GM18858 (cell line): ENCODE measurements around the gene GALNS.

Source experiments
- ATAC-seq: cut with Tn5 transposase; IDR thresholded peaks from one replicate; pipeline ENCODE4 v1.9.1; 2021; ENCODE audit not compliant: unreplicated experiment

GALNS gene

DNA sequence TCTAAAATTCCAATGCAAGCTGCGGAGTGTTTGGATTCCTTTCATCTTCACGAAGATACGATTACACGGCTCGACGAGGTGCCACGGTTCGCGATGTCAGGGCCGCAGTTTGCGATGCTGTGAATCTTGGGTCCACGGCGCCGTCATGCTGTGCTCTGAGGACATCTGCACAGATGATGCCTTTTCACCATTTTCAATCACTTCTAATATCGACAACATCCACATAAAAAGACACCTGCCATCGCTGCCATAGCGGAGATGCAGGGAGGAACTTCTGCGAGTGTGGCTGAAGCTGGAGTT lies 38.2 kb downstream of the GALNS start:
- no peak for ATAC-seq

DNA sequence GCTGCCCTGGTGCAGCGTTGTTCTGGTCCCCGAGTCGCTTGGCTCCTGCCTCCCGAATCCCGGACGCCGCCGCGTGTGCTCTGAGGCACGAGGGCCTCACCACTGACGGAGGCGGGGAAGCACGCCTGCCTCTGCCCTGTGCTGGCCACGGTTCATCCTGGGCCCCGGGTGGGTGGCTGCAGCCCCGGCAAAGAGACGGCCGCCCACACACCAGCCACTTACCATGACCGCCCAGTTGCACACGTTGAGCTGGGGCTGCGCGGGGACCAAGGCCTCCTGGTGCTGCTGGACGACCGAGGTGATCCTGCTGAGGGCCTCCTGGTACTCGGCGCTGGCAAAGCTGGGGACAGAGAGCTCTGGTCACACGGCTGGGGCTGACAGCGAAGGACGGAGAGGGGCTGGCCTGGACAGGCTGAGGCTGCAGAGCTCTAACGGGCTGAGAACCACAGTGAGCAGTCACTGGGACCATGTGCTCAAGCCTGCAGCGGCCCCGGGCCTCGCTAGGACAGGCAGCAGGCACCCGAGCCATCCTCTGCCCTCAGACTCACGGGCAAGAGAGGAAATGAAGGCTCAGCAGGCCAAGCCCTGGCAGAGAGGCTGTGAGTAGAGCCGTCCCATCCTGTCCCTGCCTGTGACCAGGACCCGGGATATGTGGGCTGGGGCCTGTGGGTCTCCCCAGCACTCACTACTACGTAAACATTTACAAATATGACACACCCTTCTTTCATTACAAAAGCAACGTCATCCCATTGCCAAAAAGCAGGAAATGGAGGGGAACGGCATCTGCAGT lies 38.8 kb downstream of the GALNS start:
- ATAC-seq = no peak

DNA sequence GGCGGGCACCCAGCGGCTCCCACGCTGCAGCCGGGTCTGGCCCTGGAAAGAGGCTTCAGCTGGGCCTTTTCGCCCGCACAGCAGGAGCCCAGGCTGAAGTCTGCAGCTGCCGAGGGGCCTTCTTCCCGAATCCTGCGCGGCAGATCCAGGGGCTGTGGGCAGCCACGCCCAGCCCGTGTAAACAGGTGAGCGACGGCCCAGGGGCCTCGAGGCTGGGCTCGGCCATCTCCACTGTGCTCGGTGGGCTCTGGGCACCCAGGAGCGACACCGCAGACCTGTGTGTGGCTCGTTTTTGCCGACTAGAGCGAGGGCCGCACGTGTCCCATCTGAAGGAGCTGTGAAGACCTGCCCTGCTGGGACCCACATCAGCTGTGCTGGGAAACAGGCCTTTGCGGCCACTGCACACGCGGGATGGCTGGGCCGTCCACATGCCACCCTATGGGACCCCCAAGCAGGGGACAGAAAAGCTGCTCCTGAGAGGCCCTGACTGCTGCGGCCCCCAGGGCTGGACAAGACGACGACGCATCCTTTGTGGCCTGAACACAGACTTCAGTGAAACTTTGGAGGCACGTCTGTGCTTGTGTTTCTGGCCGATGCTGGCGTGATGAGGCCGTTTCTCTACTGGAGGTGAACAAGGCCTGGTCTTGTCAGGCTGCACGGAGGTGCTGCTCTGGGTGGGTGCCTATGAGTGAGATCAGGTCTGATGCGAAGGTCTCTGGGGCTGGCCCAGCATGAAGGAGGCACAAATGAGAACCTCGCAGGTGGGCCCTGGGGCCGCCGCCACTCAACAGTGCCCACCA lies 39.8 kb downstream of the GALNS start:
- ATAC-seq = no peak

DNA sequence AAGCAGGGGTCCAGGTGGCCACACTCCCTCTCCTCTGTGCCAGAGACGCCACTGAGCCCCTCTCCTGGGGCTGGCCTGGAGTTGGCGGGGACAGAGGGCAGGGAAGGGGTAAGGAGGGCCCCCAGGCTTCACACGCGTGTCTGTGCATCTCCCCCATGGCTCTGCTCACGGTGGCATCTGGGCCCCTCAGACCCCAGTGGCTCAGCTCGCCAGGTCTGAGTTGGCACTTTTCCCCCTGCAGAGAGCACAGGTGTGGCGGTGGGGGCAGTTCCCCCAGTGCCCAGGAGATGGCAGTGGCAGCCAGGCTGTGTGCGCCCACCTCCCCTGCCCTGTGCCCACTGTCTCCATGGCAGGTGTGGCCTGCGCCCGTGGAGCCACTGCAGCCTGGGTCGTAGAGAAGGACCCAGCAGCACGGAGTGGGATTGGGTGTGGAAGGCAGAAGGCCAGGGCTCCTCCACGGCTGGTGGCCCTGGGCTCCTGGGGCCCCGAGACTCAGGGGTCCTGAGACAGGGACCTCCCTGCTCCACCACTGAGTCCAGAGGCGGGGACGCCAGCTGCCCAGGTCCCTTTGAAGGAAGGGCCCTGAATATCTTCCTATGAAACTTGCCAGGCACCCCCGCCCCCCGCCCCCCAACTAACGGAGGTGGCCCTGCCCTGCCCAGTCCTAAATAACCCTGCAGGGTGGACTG lies 40.7 kb downstream of the GALNS start:
- no peak for ATAC-seq

DNA sequence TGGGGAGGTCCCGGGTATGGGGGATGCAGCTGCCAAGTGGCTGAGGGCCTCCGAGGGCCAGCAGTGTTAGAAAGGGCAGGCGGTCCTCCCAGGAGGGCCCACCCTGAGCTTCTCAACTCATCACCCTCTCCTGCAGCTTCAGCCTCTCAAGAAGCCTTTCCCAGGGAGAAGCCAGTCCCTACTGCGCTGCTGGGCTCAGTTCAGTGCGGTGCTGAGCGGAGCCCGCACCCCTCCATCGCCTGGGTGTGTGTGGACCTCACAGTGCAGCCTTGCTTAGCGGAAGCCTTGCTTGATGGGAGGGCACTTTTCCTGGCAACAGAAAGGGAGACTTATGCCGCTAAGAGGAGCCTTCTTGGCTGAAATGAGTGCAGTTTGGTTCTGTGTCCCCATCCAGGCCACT lies 41.5 kb downstream of the GALNS start:
- ATAC-seq = no peak

DNA sequence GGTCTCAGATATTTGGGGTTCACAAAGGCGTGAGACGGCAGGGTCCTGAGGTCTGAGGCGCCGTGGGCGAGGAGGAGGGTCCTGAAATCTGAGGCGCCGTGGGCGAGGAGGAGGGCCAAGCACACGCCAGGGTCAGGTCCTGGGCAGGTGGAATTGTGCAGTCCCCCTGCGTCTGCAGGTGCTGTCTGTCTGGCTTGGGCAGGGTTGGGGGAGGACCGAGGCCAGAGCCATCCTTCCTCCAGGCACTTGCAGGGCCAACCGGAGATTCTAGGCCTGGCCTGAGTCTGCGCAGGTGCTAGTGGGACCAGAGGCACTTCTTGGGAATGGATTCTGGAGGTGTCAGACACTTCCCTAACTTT lies 42.6 kb downstream of the GALNS start:
- ATAC-seq = no peak

DNA sequence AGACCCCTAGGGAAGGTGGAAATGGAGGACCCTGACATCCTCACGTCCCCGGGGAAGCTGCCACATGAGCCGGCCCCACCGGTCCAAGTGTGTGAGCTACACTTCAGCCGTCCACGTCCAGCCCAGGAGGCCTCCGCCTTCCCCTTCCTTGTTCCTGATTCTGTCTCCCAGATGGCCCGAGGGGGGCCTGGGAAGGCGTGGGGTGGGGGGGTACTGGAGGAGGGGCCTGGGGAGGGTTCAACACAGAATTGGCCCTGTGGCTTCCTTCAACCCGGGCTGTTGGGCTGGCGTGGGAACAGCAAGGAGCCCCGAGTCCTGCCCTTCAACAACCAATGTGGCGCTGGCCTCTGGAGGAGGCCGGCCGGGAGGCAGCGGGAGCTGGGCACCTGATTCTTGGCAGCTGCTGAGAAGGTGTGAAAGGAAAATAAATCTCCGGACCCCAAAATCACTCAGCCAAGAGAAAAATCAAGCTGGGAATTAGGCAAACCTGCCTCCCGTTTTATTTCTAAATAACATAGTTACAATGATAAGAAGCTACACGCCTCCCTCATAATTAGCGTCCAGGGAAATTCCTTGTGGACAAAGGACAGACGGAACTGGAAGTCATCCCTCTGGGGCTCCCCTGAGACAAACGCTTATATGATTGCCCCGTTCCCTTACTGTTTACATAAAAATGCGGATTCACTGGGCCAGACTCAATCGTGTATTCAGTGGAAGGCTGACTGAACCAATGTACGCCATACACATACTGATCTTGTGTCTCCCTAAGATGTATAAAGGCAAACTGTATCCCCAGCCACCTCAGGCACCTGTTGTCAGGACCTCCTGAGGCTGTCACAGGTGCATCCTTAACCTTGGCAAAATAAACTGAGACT lies 43.2 kb downstream of the GALNS start:
- ATAC-seq = no peak

DNA sequence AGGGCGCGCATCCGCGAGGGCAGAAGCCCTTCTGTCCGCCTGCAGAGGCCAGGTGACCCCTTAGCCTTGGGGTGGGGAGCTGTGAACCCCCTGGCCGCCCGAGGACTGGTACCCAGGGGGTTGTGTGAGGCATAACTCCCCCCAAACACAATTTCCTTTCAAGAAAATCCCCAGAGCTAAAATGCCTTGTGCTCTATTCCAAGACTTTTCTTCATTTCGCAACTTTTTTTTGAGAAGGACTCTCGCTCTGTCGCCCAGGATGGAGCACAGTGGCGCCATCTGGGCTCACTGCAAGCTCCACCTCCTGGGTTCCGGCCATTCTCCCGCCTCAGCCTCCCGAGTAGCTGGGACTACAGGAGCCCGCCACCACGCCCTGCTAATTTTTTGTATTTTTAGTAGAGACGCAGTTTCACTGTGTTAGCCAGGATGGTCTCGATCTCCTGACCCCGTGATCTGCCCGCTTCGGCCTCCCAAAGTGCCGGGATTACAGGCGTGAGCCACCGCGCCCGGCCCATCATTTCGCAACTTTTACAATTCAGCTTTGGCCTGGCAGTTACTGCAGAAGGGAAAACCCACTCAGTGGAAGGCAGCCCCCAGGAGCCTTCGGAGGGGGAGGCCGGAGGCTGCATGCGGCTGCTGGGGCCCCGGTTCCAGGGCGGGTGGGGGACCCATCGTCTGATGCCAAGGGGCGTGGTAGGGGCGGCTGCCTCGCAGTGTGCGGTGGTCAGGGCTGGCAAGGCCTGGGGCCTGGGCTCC lies 44.1 kb downstream of the GALNS start:
- no peak for ATAC-seq

DNA sequence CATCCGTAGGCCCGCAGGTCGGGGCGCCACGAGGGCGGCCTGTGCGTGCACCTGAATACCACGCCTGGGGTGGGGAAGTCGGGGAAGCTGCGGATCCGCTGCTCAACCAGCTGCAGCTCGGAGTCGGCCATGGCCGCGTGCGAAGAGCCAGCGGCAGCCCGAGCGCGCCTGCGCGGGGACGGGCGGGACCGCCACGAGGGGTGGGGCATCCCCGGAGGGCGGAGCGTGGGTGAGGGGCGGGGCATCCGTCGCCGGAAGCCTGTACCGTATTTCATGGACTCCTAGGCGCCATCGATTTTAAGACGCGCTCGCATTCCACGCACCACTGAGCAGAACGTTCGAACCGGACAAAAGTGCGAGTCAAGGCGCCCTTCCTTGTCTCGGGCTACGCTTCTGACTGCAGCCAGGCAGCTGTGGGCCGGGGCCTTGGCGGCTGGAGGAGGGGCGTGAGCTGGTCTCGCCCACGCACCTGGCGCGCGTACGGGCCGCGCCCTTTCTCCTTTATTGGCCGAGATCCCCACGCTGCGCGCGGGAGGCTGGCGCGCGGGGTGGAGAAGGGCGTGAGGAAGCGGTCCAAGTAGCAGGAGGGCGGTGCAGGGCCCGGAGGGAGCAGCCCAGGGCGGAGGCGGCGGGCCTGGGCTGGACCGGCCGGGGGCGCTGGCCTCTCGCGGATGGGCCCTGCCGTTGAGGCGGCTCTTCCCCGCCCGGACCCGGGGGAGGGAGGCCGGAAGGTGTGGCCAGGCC lies 44.8 kb downstream of the GALNS start, which contains the start of gene APRT:
Gene APRT, minus strand, starts transcription at position 160 of the 744 bp plus-strand sequence. Its CDS starts 29 bp downstream, at position 131.
- ATAC-seq = no peak

DNA sequence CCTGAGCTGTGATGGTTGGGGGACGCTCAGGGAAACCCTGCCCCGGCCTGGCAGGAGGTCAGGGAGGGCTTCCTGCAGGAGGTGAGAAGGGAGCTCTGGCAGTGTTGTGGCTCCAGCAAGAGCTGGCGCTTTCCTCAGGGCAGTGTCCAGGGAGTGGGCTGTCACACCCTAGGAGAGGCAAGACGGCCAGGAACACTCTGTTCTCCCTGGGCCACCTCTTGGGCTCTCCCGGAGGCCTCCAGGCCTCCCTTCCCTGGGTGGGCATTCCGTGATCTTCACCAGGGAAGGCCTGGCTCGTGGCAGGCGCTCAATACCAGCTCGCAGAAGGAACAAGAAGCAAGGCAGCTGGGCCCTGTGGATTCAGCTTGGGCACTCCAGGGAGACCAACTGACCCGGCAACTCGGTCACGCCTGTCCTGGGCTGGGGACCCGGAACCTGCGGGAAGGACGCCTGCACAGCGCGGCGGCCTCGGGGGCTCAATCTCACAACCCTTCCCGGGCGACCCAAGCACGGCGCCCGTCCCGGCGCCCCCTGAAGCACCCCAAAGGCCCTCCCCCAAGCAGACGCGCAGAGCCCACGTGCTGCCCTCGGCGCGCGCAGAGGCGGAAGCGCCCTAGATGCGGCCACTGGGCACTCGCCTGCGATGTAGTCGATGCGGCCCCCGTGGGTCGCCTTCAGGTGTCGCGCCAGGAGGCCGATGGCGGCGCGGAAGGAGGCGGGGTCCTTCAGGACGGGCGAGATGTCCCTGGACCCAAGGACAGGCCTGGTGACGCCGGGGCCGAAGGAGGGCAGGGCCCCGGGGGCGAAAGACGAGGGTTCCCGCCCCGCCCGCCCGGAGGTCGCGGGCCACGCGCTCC lies 45.6 kb downstream of the GALNS start:
- no peak for ATAC-seq

DNA sequence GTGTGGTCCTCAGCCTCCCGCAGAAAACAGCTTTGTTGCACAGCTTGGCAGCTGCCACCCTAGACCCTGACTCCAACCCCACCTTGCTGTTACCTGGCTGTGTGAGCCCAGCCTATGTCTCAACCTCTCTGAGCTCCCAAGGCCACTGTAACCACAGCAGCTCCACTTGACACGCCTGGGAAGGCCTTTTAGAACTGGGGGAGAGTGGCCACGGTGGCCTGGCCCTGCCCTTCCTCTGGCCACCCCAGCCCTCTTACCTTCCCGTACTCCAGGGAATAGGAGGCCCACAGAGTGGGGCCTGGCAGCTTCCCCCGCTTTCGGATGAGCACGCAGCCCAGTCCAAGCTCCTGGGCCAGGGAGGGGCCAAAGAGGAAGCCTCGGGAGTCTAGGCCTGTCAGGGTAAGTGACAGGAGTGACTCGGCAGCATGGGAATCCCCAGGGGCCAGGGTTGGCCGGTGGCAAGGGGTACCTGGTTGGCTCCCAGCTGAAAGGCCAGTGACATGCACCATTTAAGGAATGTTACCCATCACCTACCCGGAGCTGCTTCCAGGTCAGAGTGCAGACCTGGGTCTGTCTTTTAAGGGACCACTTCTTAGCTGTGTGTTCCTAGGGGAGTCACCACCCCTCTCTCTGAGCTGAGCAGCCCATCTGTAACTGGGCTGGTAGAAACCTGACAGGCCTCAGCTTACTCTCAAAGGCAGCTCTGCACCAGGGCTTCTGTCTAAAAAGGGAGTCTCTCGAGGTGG lies 46.4 kb downstream of the GALNS start:
- ATAC-seq = no peak

DNA sequence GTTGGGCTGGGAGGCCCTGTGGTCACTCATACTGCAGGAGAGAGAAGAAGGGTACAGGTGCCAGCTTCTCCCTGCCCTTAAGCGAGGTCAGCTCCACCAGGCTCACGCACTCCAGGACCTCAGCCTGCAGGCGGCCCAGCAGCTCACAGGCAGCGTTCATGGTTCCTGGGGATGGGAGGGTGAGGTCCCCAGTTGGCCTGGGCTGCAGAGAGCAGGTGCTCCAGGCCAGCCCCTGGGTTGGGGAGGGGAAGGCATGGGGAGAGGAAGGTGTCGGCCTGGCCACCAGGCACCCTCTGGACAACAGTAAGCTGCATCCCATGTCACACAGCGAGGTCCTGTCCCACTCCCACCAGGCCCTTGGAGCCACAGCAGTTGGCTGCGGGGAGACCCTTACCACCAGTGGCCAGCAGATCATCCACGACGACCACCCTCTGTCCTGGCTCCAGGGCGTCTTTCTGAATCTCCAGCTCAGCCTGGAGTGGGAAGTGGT lies 47.0 kb downstream of the GALNS start:
- ATAC-seq = no peak

DNA sequence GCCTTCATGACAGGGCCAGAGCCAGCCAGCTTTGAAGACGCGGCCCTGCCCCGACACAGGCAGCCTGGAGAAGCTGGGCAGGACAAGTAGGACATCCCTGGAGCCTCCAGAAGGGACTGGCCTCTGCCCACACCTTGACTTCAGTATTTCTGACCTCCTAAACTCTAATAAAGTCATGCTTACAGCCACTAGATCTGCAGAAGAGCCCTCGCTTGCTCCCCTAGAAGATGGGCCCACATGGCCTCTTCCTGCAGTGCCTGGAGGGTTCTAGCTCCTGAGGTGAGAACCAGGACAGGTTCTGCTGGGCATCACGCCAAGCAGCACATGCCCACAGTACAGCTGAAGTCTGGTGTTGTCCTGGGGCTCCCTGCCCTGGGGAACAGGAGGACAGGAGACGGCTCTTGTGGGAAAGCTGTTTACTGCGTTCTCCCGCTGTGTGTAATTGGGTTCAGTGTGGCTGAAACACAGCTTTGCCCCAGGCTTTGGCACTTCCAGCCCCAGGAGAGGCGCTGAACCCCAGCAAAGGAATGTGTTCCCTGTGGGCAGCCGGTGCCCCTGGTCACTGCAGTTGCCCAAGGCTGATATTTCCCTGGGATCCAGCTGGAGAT lies 47.6 kb downstream of the GALNS start:
- ATAC-seq = no peak

DNA sequence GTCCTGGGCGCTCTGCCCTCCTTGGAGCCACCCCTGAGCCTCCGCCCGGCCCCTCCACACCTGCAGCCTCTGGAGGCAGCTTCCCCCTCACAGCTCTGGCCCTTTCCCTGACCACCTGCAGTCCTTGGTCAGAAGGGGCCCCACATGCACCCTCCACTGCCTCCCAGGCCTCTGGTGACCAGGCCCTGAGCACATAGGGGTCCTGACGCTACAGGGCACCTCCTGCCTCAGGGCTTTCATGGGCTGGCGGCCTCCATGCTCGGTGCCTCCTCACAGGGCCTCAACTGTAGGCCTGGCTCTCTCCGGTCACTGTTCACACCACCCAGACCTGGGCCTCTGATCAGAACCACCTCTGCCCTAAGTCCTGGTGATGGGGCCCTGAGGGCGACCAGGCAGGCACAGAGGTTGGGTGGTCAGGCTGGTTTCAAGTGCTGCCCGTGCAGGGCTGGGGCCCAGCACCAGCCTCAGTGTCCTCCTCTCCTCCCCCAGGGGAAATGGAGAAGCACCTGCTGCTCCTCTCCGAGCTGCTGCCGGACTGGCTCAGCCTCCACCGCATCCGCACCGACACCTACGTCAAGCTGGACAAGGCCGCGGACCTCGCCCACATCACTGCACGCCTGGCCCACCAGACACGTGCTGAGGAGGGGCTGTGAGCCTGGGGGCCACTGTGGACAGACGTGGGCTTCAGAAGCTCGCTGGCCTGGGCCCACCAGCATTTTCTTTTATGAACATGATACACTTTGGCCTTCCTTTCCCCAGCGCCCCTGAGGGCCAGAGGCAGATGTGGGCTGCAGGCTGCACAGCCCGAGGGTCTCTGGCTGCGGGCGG lies 48.9 kb downstream of the GALNS start:
- ATAC-seq = no peak

DNA sequence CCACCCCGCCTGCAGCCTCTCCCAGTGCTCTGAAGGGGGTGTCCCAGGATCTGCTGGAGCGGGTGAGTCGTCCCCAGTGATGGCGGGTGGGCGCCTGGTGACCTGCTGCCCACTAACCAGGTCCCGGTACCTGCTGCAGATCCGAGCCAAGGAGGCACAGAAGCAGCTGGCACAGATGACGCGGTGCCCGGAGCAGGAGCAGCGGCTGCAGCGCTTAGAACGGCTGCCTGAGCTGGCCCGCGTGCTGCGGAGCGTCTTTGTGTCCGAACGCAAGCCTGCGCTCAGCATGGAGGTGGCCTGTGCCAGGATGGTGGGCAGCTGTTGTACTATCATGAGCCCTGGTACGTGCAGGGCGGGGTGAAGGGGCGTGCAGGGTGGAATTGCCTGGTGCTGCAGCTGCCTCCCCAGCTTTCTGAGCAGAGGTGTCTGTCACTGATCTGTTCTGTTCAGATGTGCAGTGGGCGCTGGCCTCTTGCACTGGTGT lies 49.6 kb downstream of the GALNS start:
- ATAC-seq = no peak

DNA sequence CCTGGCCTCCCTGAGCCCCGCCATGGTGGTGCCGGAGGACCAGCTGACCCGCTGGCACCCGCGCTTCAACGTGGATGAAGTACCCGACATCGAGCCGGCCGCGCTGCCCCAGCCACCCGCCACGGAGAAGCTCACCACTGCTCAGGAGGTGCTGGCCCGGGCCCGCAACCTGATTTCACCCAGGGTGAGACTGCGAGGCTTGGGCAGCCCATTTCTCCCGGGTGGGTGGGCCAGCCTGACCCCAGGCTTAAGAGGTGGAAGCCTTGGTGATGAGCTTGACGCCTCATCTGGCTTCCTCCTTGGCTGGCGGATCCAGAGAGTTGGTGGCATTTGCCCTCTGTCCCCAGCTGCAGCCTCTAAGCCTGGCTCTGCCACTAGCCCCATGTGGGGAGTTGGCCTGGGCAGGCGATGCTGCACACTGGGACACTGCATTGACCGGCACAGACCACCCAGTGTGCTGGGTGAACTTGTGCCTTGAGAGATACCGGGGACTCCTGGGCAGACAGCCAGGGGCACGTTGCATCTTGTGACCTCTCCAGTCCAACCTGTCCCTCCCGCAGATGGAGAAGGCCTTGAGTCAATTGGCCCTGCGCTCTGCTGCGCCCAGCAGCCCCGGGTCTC lies 50.1 kb downstream of the GALNS start:
- ATAC-seq = no peak
